HG03159 (cell line): ENCODE results near the gene PARP16.
"Not testable (repeated sequence)": the region's sequence is repeated elsewhere in the genome, so short reads cannot be mapped to it uniquely, and the experiment has no call there.

ENCODE experiments used
- ATAC-seq: cut with Tn5 transposase; IDR thresholded peaks from one replicate; pipeline ENCODE4 v1.9.1; 2021; ENCODE audit warnings: mild to moderate bottlenecking, moderate library complexity; ENCODE audit not compliant: unreplicated experiment

The PARP16 gene

DNA sequence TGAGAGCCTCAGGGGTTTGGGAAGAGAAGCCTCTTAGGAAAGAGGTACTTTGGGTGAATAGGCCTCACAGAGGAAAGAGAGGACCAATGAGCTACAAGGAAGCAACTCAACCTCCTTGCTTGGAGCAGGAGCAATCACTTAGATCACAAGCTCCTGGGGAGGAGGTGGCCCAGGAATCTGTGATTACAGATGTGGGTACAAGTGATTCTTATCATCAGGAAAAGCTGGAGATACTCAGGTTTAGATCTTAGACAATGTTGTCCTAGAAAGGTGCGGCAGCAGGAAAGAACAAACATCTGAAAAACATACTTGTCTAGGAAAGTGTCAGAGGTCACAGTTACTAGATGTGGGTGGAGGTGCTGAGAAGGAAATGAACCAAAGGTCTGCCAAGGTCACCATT, 8.2 kb downstream of the PARP16 start:
- ATAC-seq = no peak

DNA sequence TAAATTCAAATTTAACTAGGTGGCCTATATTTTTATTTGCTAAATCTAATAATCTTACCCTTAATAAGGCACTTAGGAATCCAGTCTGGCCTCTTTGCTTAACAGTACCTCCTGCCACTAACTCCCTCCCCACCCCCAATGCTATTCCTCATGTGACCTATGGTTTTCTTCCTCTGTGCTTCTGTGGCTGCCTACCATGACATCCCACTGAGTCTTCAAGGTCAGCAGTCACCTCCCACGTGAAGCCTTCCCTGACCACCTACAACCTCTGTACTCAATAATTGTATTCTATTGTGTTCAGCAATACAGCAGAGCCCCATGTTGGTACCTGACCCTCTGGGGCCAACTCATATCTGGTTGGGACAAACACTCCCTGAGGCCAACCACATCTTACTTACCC, 9.7 kb downstream of the PARP16 start:
- ATAC-seq = no peak

DNA sequence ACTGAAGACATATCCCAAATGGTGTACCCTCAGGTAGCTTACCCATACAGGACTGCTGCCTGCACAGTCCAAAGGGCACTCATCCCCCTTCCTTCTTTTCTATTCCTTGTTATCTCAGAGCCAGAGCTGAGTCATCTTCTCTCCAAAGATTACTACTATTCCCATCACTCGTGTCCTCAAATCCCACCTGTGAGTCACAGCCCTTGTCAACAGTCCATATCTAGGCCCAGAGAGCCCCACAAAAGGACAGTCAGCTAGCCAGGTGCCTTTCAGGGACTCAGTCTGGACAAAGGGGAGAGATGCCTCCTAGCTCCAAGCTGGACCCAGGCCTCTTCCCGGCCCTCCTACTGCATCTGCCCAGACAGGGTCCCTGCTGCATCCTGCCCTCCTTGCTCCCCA, 11.0 kb downstream of the PARP16 start:
- ATAC-seq = no peak

DNA sequence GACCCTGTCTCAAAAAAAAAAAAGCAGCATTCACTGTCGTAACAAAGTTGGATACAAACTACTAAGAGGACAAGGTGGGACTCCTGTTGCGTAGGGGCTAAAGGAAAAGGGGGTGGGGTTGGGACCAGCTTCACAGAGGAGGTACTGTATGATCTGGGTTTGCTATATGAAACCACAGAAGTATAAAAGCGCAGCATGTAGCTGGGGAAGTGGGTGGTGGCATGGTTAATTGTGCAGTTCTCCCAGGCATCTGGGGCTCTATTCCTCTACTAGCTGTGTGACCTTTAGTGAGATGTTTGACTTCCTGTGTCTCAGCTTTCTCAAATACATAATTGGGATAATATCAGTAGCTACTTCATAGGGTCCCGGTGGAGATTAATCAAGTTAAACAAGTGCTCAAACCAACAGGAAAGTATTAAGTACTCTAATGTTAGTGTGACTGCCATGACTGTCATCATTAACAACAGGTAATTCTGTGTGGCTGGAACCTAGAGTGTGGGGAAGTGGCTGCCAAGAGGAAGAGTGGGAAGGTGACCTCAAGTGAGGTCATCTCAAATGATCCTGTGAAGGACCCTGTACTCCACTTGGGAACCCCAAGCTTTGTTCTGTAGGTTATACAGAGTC, 11.5 kb downstream of the PARP16 start:
- ATAC-seq = no peak

DNA sequence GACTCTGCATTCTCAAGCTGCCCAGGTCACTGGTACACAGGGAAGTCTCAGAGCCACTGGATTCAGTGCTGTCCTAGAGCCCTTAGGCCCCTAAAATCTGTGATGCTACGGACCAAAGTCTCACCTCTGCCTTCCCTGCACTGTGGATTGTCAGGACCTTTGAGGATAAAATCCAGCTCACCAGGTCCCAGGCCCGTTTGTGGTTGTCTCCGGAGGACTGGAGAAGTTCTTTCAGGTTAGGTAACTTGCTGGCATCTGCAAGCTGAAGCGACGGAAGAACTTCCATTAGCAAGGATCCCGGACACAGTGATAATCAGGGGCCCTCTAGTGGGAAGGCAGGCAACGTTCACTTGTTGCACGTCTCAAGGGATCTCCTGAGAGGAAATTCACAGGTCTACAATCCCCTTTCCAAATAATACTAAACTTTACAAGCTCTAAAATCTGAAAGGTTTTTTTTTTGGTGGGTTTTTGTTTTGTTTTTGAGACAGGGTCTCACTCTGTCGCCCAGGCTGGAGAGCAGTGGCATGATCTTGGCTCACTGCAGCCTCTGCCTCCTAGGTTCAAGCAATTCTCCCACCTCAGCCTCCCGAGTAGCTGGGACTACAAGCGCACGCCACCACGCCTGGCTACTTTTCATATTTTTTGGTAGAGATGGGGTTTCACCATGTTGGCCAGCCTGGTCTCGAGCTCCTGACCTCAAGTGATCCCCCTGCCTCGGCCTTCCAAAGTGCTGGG, 15.7 kb downstream of the PARP16 start:
- ATAC-seq = not testable (repeated sequence)

DNA sequence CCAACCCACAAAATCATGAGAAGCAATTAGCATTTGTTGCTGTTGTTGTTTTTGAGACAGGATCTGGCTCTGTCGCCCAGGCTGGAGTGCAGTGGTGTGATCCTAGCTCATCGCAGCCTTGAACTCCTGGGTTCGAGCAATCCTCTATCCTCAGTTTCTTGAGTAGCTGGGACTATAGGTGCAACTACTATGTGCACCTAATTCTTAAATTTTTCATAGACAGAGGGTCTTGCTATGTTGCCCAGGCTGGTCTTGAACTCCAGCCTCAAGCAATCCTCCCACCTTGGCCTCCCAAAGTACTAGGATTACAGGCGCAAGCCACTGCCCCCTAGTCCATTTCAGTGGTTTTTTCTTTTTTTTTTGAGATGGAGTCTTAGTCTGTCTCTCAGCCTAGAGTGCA, 18.3 kb downstream of the PARP16 start:
- ATAC-seq = no peak

DNA sequence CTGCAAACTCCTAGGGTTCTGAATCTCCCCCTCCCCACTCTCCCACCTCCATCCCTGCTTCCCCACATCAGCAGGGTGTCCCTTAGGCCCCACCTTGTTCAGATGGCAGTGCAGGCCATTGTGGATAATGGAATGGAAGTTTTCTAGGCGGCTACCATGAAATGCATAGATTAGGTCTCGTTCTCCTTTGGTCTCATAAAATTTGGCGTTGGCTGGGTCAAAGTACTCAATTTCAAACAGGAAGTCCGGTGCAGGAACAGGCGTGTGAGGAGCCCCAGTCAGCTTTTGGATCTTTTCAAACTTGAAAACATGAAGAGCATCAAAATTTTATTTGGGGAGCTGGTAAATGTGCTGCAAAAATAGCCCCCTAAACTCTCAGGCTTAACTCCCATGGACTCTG, 20.2 kb downstream of the PARP16 start:
- no peak for ATAC-seq

DNA sequence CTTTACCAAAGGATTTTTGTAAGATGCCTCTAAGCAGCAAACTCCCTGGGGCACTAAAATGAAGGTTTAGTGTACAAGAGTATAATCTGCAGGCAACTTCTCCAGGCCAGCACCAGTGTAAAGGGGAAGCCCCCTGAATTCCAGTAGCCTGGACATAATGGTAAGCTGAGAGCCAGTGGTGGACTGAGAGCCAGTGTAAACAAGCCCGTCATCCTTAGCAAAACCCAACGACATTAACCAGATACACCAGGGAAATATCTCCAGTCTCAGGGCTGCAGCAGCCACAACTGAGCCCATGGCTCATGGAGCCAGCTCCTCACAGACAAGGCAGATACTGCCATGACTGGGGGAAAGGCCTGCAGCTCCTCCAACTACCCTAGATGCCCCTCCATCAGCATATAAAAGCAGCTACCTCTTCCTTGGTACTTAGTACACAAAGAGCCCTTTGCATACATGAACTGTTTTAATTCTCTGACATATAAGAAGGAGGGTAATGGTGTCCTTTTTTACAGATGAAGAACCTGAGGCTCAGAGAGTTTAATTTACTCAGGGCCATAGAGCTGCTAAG, 21.7 kb downstream of the PARP16 start:
- ATAC-seq = no peak

DNA sequence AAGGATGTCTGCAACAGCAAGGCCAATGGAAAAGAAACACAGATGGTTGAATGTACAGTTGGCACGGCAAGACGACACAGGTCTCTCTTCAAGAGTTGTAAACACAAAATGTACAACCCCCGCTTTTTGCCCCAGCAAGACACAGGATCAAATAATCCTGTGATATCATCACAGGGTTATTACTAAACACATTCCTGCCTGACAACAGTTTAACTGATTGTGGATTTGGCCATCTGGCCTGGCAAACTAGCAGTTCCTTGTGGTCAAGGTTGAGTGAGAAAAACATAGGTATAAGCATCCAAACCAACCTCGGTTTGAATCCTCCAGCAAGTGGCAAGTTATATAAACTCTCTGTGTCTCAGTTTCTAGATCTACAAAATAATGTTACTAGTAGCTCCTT, 23.4 kb downstream of the PARP16 start:
- ATAC-seq = no peak

DNA sequence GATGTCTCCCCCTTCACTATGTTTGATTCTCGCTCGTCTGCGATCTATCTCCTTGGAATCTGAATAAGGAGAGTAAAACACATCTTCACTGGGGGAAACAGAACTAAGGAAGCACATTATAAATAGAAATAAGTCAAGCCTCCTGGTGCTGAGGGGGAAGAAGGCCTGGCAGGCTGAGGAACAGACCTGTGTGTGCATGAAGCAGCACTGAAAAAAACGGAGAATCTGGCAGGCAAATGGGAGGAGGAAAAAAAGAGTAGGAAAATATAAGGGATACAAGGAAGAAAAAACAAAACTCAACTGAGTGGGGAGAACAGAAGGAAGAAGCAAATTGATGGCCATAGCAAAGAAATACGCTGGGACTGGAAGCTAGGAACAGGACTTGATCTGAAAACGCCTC, 25.7 kb downstream of the PARP16 start:
- no peak for ATAC-seq

DNA sequence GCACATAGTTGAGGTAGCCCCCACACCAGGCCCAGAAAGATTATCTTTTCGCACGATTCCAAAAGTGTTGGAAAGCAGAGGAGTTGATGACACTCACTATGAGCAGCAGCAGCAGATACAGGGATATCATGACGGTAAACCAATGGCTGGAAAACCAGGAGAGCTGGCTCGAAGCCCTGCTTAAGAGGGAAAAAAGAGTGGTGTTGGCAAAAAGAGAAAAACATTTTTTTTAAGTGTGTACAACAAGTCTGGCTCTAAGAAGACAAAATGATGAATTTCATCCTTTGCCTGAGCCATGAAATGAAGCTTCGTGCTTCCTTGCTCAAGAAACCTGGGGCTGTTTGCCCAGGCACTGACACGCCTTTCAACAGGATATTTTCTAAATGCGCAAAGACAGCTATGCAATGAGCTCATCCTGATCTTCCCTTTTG, 27.3 kb downstream of the PARP16 start:
- no peak for ATAC-seq

DNA sequence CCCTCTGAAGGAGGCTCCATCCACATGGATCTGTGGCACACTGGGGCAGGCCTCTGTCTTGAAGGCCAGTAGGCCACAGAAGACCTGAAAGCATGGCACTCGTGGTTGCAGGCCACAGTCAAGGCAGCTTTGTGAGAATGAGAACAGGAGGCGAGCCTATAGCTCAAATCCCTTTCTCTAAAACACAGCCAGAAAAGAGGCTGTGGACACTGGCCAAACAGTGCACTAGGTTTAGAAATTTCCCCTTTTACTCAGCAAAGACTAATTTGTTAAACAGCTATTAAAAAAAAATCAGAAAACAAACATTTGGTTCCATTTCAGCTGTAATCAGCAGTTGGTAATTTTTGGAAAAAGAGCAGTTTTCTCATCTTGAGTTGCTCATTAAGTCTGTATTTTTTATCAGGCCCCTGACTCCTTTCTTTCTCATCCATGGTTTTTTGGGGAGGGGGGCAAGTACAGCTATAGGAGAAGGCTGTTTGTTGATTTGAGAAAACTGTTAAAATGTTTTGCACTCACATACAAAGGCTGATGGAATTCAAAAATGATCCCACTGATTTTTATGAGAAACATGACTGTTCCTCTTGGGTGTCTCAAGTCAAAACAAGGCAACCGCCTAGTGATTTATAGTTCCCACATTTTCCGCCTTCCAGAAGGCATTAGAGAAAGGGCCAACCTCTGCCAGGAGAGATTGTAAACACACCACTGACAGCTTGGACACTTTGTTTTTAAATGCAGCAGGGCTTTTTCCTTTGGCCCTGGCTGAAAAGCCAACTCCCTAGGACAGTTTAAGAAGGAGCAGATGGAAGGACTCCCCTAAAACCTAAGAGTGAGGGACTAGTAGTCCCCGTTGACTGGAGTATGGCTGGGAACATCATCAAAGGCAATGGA, 28.1 kb downstream of the PARP16 start:
- no peak for ATAC-seq

DNA sequence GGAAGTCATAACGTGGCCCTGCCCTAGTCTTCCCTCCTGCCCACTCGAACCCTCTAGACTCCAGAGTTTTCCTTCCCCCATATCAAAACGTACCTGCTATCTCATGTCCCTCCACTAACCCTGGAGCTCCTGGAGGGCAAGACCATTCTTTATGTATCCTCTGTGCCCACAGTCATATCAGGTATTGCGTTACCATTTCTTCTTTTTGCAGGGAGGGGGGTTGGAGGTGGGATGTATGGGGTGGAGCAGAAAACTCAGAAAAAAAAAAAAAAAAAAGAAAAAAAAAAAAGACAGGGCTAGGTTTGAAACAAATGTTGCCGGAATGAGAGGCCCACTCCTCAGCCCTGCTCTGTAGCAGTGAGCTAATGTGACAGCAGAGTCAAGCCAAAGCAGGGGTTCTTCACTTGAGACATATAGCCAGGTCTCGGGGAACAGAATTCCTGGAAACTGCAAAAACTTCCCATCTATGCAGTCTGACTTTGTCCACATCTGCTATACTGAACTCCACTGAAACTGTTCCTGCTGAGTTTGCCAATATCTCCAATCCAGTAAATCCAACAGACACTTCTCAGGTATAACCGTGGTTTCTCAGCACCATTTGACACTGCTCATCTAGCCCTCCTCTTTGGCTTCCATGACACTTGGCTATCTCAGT, 31.1 kb downstream of the PARP16 start:
- no peak for ATAC-seq

DNA sequence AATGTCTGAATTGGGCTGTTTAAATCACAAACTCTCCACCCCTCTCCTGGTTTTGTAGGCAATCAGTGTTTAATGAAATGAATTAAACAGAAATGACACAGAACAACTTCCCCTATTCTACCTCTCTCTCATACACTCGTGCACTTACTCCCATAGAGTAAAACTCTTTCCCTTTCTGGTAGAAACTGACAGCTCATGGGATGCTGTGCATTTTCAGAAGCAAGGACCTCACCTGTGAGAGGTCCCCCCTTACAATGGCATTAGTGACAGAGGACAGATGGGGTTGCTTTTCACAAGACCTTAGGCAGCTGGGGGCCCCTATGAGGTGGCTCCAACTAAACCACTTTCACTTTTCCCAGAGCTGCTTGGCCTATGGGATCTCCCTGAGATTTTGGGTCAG, 31.9 kb downstream of the PARP16 start:
- no peak for ATAC-seq

DNA sequence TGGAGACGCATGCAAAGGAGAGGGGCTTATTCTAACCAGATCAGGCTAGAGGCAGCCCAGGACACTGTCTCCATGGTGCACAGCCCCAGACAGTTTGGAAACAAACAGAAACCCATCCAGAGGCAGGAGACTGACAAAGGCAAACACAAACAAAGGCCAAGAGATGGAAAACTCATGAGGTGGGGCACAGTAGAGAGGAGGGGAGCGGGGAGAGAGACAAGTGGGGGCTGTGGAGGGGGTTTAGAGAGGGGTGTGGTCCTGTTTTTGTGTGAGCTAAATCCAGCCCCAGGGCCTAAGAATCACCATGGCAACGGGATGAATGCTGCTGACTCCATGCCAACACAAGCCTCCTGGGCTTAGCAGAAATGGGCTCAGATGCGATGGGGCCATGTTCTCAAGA, 32.3 kb downstream of the PARP16 start:
- ATAC-seq = no peak

DNA sequence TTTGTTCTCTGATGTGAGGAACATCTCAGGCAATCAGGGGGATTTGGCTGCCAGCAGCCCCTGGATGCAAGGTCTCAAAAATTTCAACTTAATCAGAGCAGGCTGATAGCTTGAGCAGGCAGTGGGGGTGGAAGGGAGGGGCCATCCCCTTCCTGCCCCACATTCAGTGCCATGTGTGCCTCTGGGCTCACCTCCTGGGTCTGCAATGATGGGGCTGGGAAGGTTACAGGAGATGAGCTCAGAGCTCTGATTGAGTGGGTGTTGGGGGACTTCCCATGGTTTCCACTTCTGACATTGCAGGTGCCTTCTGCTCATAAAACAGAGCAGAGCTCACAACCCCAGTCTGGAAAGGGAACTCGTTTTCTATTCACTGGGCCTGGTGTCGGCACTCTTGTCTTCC, 37.0 kb downstream of the PARP16 start:
- ATAC-seq = no peak

DNA sequence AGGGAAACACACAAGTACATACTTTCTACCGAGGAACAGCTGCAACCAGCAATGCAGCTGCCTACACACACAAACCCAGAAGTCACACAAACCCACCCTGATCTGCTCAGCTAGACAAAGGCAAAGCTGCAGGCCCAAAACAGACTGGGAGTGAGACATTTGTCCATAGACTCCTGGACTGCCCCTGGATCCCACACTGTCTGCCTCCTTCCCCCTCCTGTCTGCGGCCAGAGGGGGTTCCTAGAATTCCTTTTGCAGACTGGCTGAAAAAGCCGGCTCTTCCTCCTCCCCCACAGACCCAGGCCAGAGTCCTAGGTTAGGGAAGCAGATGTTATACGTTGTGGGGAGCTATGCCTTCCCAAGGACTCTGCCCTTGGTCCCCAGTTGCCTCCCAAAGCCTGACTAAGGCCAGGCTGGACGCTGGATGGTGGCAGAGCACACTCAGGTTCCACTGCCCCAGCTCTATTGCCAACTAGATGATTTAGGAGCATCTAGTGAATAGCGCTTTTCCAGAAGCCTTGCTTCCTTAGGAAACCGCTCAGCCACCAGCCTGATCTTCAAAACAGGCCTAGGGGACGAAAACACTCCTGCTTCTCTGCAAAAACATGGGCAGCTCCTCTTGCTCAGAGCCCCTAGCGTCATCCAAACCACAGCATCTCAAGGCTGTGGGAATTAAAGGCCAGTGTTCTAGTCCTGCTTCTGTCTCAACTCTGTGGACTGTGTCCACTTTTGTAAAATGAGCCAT, 38.0 kb downstream of the PARP16 start:
- ATAC-seq = no peak

DNA sequence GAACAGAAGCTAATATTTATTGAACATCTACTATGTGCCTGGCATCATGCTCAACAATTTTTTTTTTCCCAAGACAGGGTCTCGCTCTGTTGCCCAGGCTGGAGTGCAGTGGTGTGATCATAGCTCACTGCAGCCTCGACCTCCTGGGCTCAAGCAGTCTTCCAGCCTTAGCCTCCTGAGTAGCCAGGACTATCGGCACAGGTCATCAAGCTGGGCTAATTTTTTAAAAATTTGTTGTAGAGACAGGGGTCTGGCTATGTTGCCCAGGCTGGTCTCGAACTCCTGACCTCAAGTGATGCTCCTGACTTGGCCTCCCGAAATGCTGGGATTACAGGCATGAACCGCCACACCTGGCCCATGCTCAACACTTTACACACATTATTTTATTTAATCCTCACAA, 39.7 kb downstream of the PARP16 start:
- no peak for ATAC-seq

DNA sequence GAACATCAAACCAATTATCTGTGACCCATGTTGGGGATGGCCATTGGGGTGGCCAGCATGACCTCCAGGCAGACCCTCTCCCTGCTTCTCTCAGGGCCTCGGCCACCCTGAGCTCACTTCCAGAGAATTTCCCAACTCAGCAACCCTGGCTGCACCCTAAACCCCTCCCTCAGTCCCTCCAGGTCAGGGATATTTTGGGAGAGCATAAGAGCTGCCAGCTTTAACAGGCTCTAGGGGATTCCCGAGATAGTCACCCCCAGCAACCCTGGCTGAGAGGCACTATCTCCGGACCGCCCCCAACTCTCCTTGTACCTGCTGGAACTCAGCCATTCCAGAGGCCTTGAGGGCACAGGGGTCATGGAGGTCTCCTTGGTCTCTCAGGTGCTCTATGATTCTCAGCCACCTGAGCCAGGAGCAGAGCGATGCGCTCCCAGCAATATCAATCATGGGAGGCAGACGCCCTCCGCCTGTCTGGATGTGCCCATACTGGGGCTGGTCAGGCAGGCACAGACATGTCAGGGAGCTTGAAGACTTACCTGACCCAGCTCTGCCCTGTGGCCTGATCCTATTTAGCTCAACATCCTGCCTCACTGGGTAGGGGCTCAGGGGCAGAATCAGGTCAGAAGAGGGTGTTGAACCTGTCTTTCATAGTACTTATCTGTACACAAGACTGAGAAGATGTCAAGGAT, 40.5 kb downstream of the PARP16 start:
- no peak for ATAC-seq
